Muscle layer of duodenum (tissue), 2 donors: ENCODE data around the gene RNF130.

Experiments used
- H3K27ac ChIP-seq: one replicate; pipeline ENCODE4 v1.7.0; 2013; ENCODE audit warnings: mild to moderate bottlenecking, low read length
- H3K27me3 ChIP-seq: one replicate; pipeline ENCODE4 v1.7.0; 2013; ENCODE audit warnings: low read depth, mild to moderate bottlenecking, control low read depth, low read length
- H3K36me3 ChIP-seq, 2 donors: one replicate each; pipeline ENCODE4 v1.7.0; 2013; ENCODE audit warnings: low read length in 2 of 2, control low read depth in 1 of 2, mild to moderate bottlenecking in 1 of 2; ENCODE audit not compliant: insufficient read depth in 2 of 2, control insufficient read depth in 1 of 2
- H3K4me1 ChIP-seq, 2 donors: one replicate each; pipeline ENCODE4 v1.7.0; 2013; ENCODE audit warnings: low read length in 2 of 2, mild to moderate bottlenecking in 2 of 2, control low read depth in 1 of 2, moderate library complexity in 1 of 2; ENCODE audit not compliant: insufficient read depth in 2 of 2, control insufficient read depth in 1 of 2
- H3K4me3 ChIP-seq, 2 donors: one replicate each; pipeline ENCODE4 v1.7.0; 2013; ENCODE audit warnings: low read length in 2 of 2, low read depth in 1 of 2, mild to moderate bottlenecking in 1 of 2
- H3K9me3 ChIP-seq, 2 donors: one replicate each; pipeline ENCODE4 v1.7.0; 2013; ENCODE audit warnings: low read length in 2 of 2, control low read depth in 1 of 2, mild to moderate bottlenecking in 1 of 2; ENCODE audit not compliant: control insufficient read depth in 1 of 2
- donor health status: healthy.

The RNF130 gene

GRCh38 chr5:180071531-180072255, at the start of gene RNF130:
Gene RNF130, minus strand, starts transcription at chr5:180071759. Its CDS starts 57 bp downstream, at chr5:180071702.
- Histone ChIP-seq H3K4me1 (peaks cover 6 to 26% of the 10 kb centered on the region in 2 donors), H3K27ac (peak within 1 kb of the TSS; percentile 74), H3K36me3 (no peaks in the 10 kb centered on the region), H3K9me3 (no peaks in the 10 kb centered on the region), H3K4me3 (peak within 1 kb of the TSS; percentile 82 to 83), H3K27me3 (no peaks in the 10 kb centered on the region)

GRCh38 chr5:180120237-180121101, 48.9 kb upstream of the RNF130 start:
- no peaks in the 10 kb centered on the region for H3K9me3 ChIP-seq
- no peaks in the 10 kb centered on the region for H3K27me3 ChIP-seq
- no peaks in the 10 kb centered on the region for H3K36me3 ChIP-seq
- no peaks in the 10 kb centered on the region for H3K4me1 ChIP-seq
- no peak overlapping the region for H3K4me3 ChIP-seq
- no peak overlapping the region for H3K27ac ChIP-seq

- no peaks in the 10 kb centered on the region for H3K36me3 ChIP-seq
- no peaks in the 10 kb centered on the region for H3K4me1 ChIP-seq
- H3K27me3 ChIP-seq: no peaks in the 10 kb centered on the region
- no peak overlapping the region for H3K27ac ChIP-seq
- no peak overlapping the region for H3K4me3 ChIP-seq
- H3K9me3 ChIP-seq: no peaks in the 10 kb centered on the region
Measured at GRCh38 chr5:180119903-180120236, 48.3 kb upstream of the RNF130 start.

- Histone ChIP-seq H3K9me3 (no peaks in the 10 kb centered on the region), H3K4me3 (no peak overlapping the region), H3K36me3 (no peaks in the 10 kb centered on the region), H3K27me3 (no peaks in the 10 kb centered on the region), H3K27ac (no peak overlapping the region), H3K4me1 (no peaks in the 10 kb centered on the region)
Measured at GRCh38 chr5:180119031-180119902, 47.7 kb upstream of the RNF130 start.

GRCh38 chr5:180118391-180118791, 46.8 kb upstream of the RNF130 start:
- Histone ChIP-seq H3K27me3 (no peaks in the 10 kb centered on the region), H3K9me3 (no peaks in the 10 kb centered on the region), H3K4me3 (no peak overlapping the region), H3K27ac (no peak overlapping the region), H3K4me1 (no peaks in the 10 kb centered on the region), H3K36me3 (no peaks in the 10 kb centered on the region)

GRCh38 chr5:180117000-180117725, 45.6 kb upstream of the RNF130 start:
- no peaks in the 10 kb centered on the region for H3K27me3 ChIP-seq
- H3K4me1 ChIP-seq: no peaks in the 10 kb centered on the region
- no peak overlapping the region for H3K27ac ChIP-seq
- no peak overlapping the region for H3K4me3 ChIP-seq
- H3K9me3 ChIP-seq: no peaks in the 10 kb centered on the region
- H3K36me3 ChIP-seq: no peaks in the 10 kb centered on the region

GRCh38 chr5:180116077-180116999, 44.8 kb upstream of the RNF130 start:
- no peaks in the 10 kb centered on the region for H3K9me3 ChIP-seq
- no peak overlapping the region for H3K27ac ChIP-seq
- H3K4me1 ChIP-seq: no peaks in the 10 kb centered on the region
- no peak overlapping the region for H3K4me3 ChIP-seq
- no peaks in the 10 kb centered on the region for H3K27me3 ChIP-seq
- H3K36me3 ChIP-seq: no peaks in the 10 kb centered on the region

GRCh38 chr5:180115326-180116076, 43.9 kb upstream of the RNF130 start:
- H3K4me3 ChIP-seq: no peak overlapping the region
- H3K4me1 ChIP-seq: no peaks in the 10 kb centered on the region
- no peaks in the 10 kb centered on the region for H3K9me3 ChIP-seq
- no peak overlapping the region for H3K27ac ChIP-seq
- no peaks in the 10 kb centered on the region for H3K27me3 ChIP-seq
- no peaks in the 10 kb centered on the region for H3K36me3 ChIP-seq

- H3K4me1 ChIP-seq: no peaks in the 10 kb centered on the region
Measured at GRCh38 chr5:180114304-180115003, 42.9 kb upstream of the RNF130 start.

More at GRCh38 chr5:180114304-180115003, 42.9 kb upstream of the RNF130 start:
- H3K27ac ChIP-seq: no peak overlapping the region
- no peaks in the 10 kb centered on the region for H3K9me3 ChIP-seq
- H3K4me3 ChIP-seq: no peak overlapping the region
- H3K27me3 ChIP-seq: no peaks in the 10 kb centered on the region
- no peaks in the 10 kb centered on the region for H3K36me3 ChIP-seq
